ENCODE data around the gene SEMA4D.

DNA sequence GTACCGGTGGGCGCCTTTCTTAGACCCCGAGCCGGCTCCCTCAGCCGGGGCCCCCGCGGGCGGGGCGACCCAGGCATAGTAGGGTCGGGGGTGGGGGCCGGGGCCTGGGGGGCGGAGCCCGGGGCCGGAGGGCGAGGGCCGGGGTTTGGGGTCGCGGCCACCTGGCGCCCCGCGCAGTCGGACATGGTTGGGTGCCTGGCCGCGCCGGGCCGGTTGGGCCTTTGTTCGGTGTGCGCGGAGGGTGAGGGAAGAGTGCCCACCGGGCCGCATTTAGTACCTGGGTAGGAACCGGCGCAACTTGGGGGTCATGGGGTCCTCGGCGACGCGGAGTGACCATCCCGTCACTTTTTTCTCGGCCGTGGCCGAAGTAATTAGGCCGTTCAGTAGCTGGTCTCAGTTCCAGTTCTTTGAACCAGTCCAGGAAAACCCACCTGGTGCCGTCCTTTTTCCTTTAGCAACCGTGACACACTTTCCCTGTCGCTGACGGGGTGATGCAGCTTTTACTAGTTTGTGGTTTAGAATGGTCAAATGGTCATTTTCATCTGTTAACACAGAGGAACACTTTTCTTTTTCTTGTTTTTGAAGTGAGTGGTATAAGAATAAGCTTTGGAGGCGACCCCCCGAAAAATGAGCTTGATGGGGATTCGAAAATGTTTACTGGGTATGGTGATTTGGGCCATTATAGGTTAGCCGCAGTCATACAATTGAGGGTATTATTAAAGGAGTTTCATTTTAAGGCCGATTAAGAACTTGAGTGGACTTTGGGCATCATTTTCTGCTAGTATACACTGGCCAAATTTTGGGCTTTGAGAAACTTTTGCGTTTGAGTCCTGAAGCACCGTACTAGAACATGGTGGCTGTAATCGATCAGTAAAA is 186.3 kb downstream of the SEMA4D start:
- TF ChIP-seq NFE2L1 (tag; IDR thresholded peaks at IDR 0.05; ENCODE audit: borderline replicate concordance, low read depth) (no peak), HDAC3 (IDR thresholded peaks at IDR 0.05; ENCODE audit: borderline replicate concordance, partially characterized antibody) (no peak)
- TF ChIP-seq, protein P1, sequence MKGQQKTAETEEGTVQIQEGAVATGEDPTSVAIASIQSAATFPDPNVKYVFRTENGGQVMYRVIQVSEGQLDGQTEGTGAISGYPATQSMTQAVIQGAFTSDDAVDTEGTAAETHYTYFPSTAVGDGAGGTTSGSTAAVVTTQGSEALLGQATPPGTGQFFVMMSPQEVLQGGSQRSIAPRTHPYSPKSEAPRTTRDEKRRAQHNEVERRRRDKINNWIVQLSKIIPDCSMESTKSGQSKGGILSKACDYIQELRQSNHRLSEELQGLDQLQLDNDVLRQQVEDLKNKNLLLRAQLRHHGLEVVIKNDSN (CRISPR knock-in tag; IDR thresholded peaks at IDR 0.05): no peak

Measured in K562 (cell line).